ENCODE results near the gene LRP8.

Gene LRP8

DNA sequence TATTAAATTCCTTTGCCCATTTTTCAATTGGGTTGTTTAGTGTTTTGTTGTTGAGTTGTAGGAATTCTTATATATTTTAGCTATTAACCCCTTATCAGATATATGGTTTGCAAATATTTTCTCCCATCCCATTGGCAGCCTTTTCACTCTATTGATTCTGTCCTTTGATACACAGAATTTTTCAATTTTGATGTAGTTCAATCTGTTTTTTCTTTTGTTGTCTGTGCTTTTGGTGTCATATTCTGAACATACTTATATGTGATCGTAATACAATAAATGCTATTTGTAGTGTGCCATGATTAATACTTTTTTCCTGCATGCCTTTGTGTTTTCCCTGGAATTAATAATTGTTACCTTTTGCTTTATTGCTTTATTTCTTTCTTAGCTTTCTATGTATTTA is 7.8 kb upstream of the LRP8 start:
- TF ChIP-seq, protein P1, sequence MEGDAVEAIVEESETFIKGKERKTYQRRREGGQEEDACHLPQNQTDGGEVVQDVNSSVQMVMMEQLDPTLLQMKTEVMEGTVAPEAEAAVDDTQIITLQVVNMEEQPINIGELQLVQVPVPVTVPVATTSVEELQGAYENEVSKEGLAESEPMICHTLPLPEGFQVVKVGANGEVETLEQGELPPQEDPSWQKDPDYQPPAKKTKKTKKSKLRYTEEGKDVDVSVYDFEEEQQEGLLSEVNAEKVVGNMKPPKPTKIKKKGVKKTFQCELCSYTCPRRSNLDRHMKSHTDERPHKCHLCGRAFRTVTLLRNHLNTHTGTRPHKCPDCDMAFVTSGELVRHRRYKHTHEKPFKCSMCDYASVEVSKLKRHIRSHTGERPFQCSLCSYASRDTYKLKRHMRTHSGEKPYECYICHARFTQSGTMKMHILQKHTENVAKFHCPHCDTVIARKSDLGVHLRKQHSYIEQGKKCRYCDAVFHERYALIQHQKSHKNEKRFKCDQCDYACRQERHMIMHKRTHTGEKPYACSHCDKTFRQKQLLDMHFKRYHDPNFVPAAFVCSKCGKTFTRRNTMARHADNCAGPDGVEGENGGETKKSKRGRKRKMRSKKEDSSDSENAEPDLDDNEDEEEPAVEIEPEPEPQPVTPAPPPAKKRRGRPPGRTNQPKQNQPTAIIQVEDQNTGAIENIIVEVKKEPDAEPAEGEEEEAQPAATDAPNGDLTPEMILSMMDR (IDR thresholded peaks at IDR 0.05; ENCODE audit: insufficient read depth, low read length, poor library complexity, severe bottlenecking) = no peak
- no peaks in the 10 kb centered on the region for H3K27me3 ChIP-seq (replicated peaks; ENCODE audit: control insufficient read depth, insufficient read depth, low read length)
- no peak overlapping the region for H3K4me3 ChIP-seq (replicated peaks; ENCODE audit: low read depth, low read length)
- no peak for DNase-seq (ENCODE audit: extremely low read depth, insufficient read length)
- peaks cover 2% of the 10 kb centered on the region for H3K36me3 ChIP-seq (ENCODE audit: control insufficient read depth, insufficient read depth, low read length)

DNA sequence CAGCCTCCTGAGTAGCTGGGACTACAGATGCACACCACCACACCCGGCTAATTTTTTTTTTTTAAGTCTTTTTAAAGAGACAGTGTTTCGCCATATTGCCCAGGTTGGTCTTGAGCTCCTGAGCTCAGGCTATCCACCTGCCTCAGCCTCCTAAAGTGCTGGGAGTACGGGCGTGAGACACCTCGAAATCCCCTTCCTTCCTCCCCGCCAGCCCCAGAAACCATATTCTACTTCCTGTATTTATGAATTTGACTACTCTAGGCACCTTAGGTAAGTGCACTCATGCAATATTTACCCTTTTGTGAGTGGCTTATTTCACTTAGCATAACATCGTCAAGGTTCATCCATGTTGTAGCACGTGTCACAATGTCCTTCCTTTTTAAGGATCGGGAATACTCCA is 6.9 kb upstream of the LRP8 start:
- TF ChIP-seq, protein P1 (IDR thresholded peaks at IDR 0.05; ENCODE audit: insufficient read depth, low read length, poor library complexity, severe bottlenecking) = no peak
- Histone ChIP-seq H3K27me3 (replicated peaks; ENCODE audit: control insufficient read depth, insufficient read depth, low read length) (no peaks in the 10 kb centered on the region), H3K4me3 (replicated peaks; ENCODE audit: low read depth, low read length) (no peak overlapping the region), H3K36me3 (ENCODE audit: control insufficient read depth, insufficient read depth, low read length) (peaks cover 2% of the 10 kb centered on the region)
- no peak for DNase-seq (ENCODE audit: extremely low read depth, insufficient read length)

DNA sequence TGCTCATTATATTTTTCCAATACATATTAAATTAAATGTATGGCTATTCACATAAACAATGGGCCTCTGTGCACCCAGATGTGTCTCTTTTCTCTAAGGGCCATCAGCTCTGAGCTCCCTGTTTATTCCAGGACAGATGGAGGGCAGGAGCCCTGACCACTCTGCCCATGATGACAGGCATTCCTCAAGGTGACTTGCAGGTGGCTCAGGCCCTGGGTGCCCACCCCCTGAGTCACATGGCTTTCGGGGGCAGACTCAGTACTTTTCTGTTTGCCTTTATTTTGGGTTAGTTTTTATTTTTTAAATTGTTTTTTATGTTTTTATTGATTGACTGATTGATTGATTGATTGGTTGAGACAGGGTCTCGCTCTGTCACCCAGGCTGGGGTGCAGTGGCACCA is 6.4 kb upstream of the LRP8 start:
- TF ChIP-seq, protein P1 (IDR thresholded peaks at IDR 0.05; ENCODE audit: insufficient read depth, low read length, poor library complexity, severe bottlenecking) = no peak
- H3K27me3 ChIP-seq (replicated peaks; ENCODE audit: control insufficient read depth, insufficient read depth, low read length) = no peaks in the 10 kb centered on the region
- H3K36me3 ChIP-seq (ENCODE audit: control insufficient read depth, insufficient read depth, low read length) = peaks cover 2% of the 10 kb centered on the region
- no peak for DNase-seq (ENCODE audit: extremely low read depth, insufficient read length)
- no peak overlapping the region for H3K4me3 ChIP-seq (replicated peaks; ENCODE audit: low read depth, low read length)

GRCh38 chr1:53332833-53333232 is 5.0 kb upstream of the LRP8 start:
- Histone ChIP-seq H3K36me3 (ENCODE audit: control insufficient read depth, insufficient read depth, low read length) (peaks cover 2% of the 10 kb centered on the region), H3K4me3 (replicated peaks; ENCODE audit: low read depth, low read length) (no peak overlapping the region), H3K27me3 (replicated peaks; ENCODE audit: control insufficient read depth, insufficient read depth, low read length) (no peaks in the 10 kb centered on the region)
- DNase-seq (ENCODE audit: extremely low read depth, insufficient read length) = no peak
- TF ChIP-seq, protein P1 (IDR thresholded peaks at IDR 0.05; ENCODE audit: insufficient read depth, low read length, poor library complexity, severe bottlenecking) = no peak

GRCh38 chr1:53332186-53332564 is 4.3 kb upstream of the LRP8 start:
- Histone ChIP-seq H3K27me3 (replicated peaks; ENCODE audit: control insufficient read depth, insufficient read depth, low read length) (no peaks in the 10 kb centered on the region), H3K36me3 (ENCODE audit: control insufficient read depth, insufficient read depth, low read length) (peaks cover 2% of the 10 kb centered on the region), H3K4me3 (replicated peaks; ENCODE audit: low read depth, low read length) (no peak overlapping the region)
- no peak for DNase-seq (ENCODE audit: extremely low read depth, insufficient read length)
- TF ChIP-seq, protein P1 (IDR thresholded peaks at IDR 0.05; ENCODE audit: insufficient read depth, low read length, poor library complexity, severe bottlenecking) = no peak

DNA sequence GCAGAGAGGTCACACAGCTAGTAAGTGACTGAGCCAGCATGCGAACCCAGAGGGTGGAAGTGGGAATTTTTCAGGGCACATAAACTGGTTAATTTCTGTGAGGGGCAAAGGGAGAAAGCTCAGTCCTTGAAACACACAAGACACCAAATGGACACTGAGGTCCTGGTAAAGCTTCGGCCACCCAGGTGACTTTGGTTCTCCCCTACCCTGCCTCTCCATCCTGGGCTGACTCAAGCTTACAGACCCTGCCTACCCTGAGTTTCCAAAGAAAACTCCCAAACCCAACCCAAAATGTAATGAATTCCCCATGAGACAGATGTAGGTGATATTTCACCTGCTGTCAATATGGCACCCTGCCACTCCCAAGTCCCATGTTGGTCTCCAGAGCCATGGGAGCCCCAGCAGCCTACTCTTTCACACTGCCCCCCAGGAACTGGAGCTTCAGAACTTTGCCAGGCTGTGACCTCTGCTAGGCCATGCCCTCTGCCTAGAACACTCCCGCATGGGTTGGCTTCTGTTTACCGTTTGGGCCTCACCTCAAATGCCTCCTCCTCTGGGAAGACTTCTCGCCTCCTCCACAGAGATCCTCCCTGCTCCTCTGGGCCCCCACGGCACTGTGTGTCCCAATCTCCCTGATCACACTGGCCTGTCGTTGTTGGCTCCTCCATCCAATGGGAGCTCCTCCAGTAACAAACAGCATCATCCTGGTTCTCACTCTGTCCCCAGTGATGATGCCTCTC is 3.7 kb upstream of the LRP8 start:
- TF ChIP-seq, protein P1 (IDR thresholded peaks at IDR 0.05; ENCODE audit: insufficient read depth, low read length, poor library complexity, severe bottlenecking) = no peak
- Histone ChIP-seq H3K4me3 (replicated peaks; ENCODE audit: low read depth, low read length) (no peak overlapping the region), H3K36me3 (ENCODE audit: control insufficient read depth, insufficient read depth, low read length) (peaks cover 2% of the 10 kb centered on the region), H3K27me3 (replicated peaks; ENCODE audit: control insufficient read depth, insufficient read depth, low read length) (no peaks in the 10 kb centered on the region)
- DNase-seq (ENCODE audit: extremely low read depth, insufficient read length) = no peak
